K562 (cell line): ENCODE measurements around the gene BCAP31. TPM values are rescaled to one million over a fixed set of nuclear protein-coding genes. Genes with fewer than 3 reads are reported as not detected.

ENCODE experiments used
- ATAC-seq: fragments of 200-7000 bp; cut with Tn5 transposase; 3 replicates; pipeline ENCODE4 v1.9.1; 2020; ENCODE audit warnings: moderate library complexity
- BruUV-seq: library from RNA; stranded (reverse); fragments of 400-500 nt; replicated peaks from 2 replicates; lab custom pipeline; 2021; lab: Mats Ljungman, UMichigan
- CTCF ChIA-PET: fragments of 300-600 bp; formaldehyde crosslinking; extraction: SDS; loops from one replicate; lab custom pipeline; 2021; ENCODE audit warnings: low intra/inter-chr PET ratio; lab: Yijun Ruan, JAX
- POLR2A ChIA-PET: fragments of 300-600, 350-650 bp; sonication (Branson Sonifier 250); formaldehyde crosslinking; extraction: SDS; loops from one replicate; lab custom pipeline; 2021; ENCODE audit warnings: antibody characterized with exemption, inconsistent platforms; lab: Yijun Ruan, JAX
- DNase-seq, 4 experiments: peaks; one replicate each; pipeline versions ENCODE4 v3.0.0 to v3.0.0-alpha.2; 2011 to 2018; ENCODE audit warnings: low spot score in 3 of 4, mixed read lengths in 3 of 4; ENCODE audit errors: extremely low read depth in 1 of 4
- FAIRE-seq: peaks from 2 replicates; lab custom pipeline; 2011; peaks lifted over from hg19 to GRCh38; lab: Jason Lieb, UNC
- H2AFZ ChIP-seq: 2 replicates; pipeline ENCODE4 v1.6.0; 2011; ENCODE audit warnings: low read depth, low read length, control low read depth, inconsistent platforms
- H3K27ac ChIP-seq: fragments of 200-600 bp; 3 replicates; pipeline ENCODE4 v1.8.0; 2011; ENCODE audit warnings: low read depth, mild to moderate bottlenecking, control low read depth, inconsistent platforms, low read length, moderate library complexity, mixed read lengths; ENCODE audit errors: extremely low read depth
- H3K27me3 ChIP-seq, 2 experiments: fragments of 300-600 bp in 1 of 2; 2 replicates in 1 of 2; 3 replicates in 1 of 2; pipeline versions ENCODE4 v1.6.0 to v1.8.0; 2011; ENCODE audit warnings: inconsistent platforms in 2 of 2, low read length in 2 of 2, mild to moderate bottlenecking in 1 of 2, mixed read lengths in 1 of 2, moderate library complexity in 1 of 2; ENCODE audit not compliant: control insufficient read depth in 2 of 2, insufficient read depth in 2 of 2
- H3K36me3 ChIP-seq: fragments of 300-600 bp; 3 replicates; pipeline ENCODE4 v1.8.0; 2011; ENCODE audit warnings: mild to moderate bottlenecking, low read length, inconsistent platforms; ENCODE audit not compliant: control insufficient read depth, insufficient read depth
- H3K4me1 ChIP-seq, 2 experiments: fragments of 200-600 bp in 1 of 2; replicated peaks in 1 of 2; 2 replicates in 1 of 2; 3 replicates in 1 of 2; pipeline versions ENCODE4 v1.5.1 to v1.8.0; 2011; ENCODE audit warnings: inconsistent platforms in 2 of 2, low read length in 2 of 2, mild to moderate bottlenecking in 1 of 2, mixed read lengths in 1 of 2, moderate library complexity in 1 of 2; ENCODE audit not compliant: control insufficient read depth in 2 of 2, insufficient read depth in 2 of 2
- H3K4me2 ChIP-seq: 2 replicates; pipeline ENCODE4 v1.6.1; 2011; ENCODE audit warnings: low read length, control low read depth, inconsistent platforms, mixed read lengths; ENCODE audit not compliant: insufficient read depth
- H3K4me3 ChIP-seq: fragments of 200-600 bp; sonication (generic), shearing (Covaris generic); 2 replicates; pipeline ENCODE4 v1.5.1; 2016; ENCODE audit warnings: control low read depth, inconsistent platforms
- H3K79me2 ChIP-seq: fragments of 200-600 bp; 3 replicates; pipeline ENCODE4 v1.8.0; 2011; ENCODE audit warnings: low read length, inconsistent platforms; ENCODE audit not compliant: control insufficient read depth, insufficient read depth
- H3K9ac ChIP-seq, 2 experiments: 2 replicates each; pipeline versions ENCODE4 v1.6.0 to v1.6.1; 2011; ENCODE audit warnings: low read depth in 2 of 2, low read length in 2 of 2, control low read depth in 1 of 2, inconsistent platforms in 1 of 2, mild to moderate bottlenecking in 1 of 2, mixed read lengths in 1 of 2; ENCODE audit not compliant: insufficient read depth in 1 of 2
- H3K9me1 ChIP-seq: one replicate; pipeline ENCODE4 v1.6.0; 2011; ENCODE audit warnings: inconsistent platforms, mild to moderate bottlenecking, low read length, moderate library complexity; ENCODE audit not compliant: control insufficient read depth, insufficient read depth
- H3K9me3 ChIP-seq: replicated peaks from 2 replicates; pipeline ENCODE4 v1.5.1; 2011; ENCODE audit warnings: low read depth, low read length, inconsistent platforms; ENCODE audit not compliant: control insufficient read depth, insufficient read depth
- H4K20me1 ChIP-seq: replicated peaks from 2 replicates; pipeline ENCODE4 v1.6.1; 2011; ENCODE audit warnings: low read length, inconsistent platforms, mixed read lengths; ENCODE audit not compliant: control insufficient read depth, insufficient read depth
- RBFOX2 ChIP-seq: fragments of 200-400 bp; formaldehyde crosslinking; IDR thresholded peaks from 2 replicates; pipeline ENCODE4 v1.6.1; 2017; ENCODE audit warnings: low read depth, mild to moderate bottlenecking, low read length, moderate library complexity
- ZNF316 ChIP-seq: fragments of 450-650 bp; IDR thresholded peaks from 2 replicates; pipeline ENCODE4 v1.6.1; 2016
- WGBS: fragments of 100-300 bp; shearing (Covaris generic); methylation state at CpG from one replicate; pipeline ENCODE4 v1.1.6; 2016; ENCODE audit warnings: low coverage, mixed read lengths; ENCODE audit not compliant: insufficient coverage; ENCODE audit errors: missing lambda C conversion rate; 5-methylcytosine and 5-hydroxymethylcytosine counted together
- in situ Hi-C: fragments of 300-500 bp; cut with MboI; formaldehyde crosslinking; loops from 4 replicates; pipeline ENCODE4 v1.15.0; 2018; ENCODE audit warnings: inconsistent platforms, mixed read lengths
- intact Hi-C: fragments of 100-400 bp; cut with micrococcal nuclease; formaldehyde crosslinking; loops from 2 replicates; pipeline ENCODE4 v1.14.2; 2022
- polyA plus RNA-seq, 8 experiments: library from polyadenylated mRNA; depleted of rRNA in 4 of 8; stranded (reverse) in 5 of 8; unstranded in 3 of 8; fragments of >200 nt; fragmentation: Nextera tagmentation in 2 of 8; fragmentation: Illumina TruSeq in 1 of 8; extraction: Ambion mirVana in 2 of 8; extraction: Trizol in 1 of 8; gene quantifications; 2 replicates each; pipeline versions ENCODE4 v1.2.1 to v1.2.3, GENCODE V29; 2011 to 2014; ENCODE audit warnings: inconsistent platforms in 1 of 8, missing spikeins in 1 of 8
- total RNA-seq, 7 experiments: library from RNA; depleted of rRNA in 6 of 7; stranded (reverse); fragments of >200 nt in 6 of 7; fragmentation: Illumina TruSeq in 2 of 7; extraction: Trizol in 2 of 7; gene quantifications; 2 replicates each; pipeline versions ENCODE4 v1.2.1 to v1.2.3, GENCODE V29; 2011 to 2021; ENCODE audit warnings: low replicate concordance in 1 of 7
- TF ChIP-seq, protein P1 (sequence below): sonication (generic); formaldehyde crosslinking; IDR thresholded peaks from 2 replicates; pipeline ENCODE4 v1.8.1; 2022; ENCODE audit warnings: missing genetic modification reagents

The BCAP31 gene
- total and polyA plus RNA-seq, 9 of the 15 experiments (the other 6 are each of a cell fraction or from before 2014, with no cell fraction given), result 156 to 683 (median 188) TPM

DNA sequence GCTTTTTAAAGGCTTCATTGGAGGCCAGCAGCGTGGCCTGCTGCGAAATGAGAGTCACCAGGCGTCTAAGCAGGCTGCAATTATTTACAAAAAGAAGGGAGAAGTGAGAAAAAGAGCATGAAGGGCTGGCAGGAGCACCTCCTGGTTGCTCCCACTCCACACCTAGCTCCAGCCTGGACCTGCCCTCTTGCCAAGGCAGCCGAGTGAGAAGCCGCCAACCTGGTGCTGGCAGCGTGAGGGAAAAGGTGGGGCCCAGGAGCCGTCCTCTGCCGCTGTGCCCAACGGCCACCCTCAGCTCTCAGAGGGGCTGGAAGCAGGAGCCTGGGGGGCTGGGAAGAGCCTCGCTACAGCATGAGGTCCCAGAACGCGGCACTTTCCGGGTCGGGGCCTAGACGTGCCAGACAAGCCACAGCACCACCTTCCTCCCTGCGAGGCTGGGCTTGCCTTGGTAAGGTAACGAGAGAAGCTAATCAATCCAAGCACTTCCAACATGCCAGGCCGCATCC lies 20.1 kb downstream of the BCAP31 start:
- Histone ChIP-seq H3K4me1 (peaks cover 3 to 7% of the 10 kb centered on the region in 2 experiments; a peak in 3 of 5 replicates), H3K4me2 (no peak overlapping the region), H3K79me2 (peaks cover 9% of the 10 kb centered on the region; the same call in 1 of the 3 replicates), H2AFZ (no peak overlapping the region), H3K9ac (no peak overlapping the region), H3K27me3 (no peaks in the 10 kb centered on the region), H3K36me3 (peaks cover 75% of the 10 kb centered on the region; the same call in 1 of the 3 replicates), H4K20me1 (no peaks in the 10 kb centered on the region; the same call in 1 of the 2 replicates), H3K9me1 (no peaks in the 10 kb centered on the region), H3K4me3 (no peak overlapping the region), H3K9me3 (no peaks in the 10 kb centered on the region), H3K27ac (no peak overlapping the region)
- no peak for DNase-seq
- no TSS peak for BruUV-seq
- ChIA-PET CTCF (no interaction called here), POLR2A (no interaction called here)
- WGBS, result 96% methylated on average over 16 of the region's 18 CpGs
- intact Hi-C loops (no loop called here), in situ Hi-C loops (no loop called here)
- FAIRE-seq, result no peak
- ATAC-seq, result no peak
- TF ChIP-seq, protein P1, sequence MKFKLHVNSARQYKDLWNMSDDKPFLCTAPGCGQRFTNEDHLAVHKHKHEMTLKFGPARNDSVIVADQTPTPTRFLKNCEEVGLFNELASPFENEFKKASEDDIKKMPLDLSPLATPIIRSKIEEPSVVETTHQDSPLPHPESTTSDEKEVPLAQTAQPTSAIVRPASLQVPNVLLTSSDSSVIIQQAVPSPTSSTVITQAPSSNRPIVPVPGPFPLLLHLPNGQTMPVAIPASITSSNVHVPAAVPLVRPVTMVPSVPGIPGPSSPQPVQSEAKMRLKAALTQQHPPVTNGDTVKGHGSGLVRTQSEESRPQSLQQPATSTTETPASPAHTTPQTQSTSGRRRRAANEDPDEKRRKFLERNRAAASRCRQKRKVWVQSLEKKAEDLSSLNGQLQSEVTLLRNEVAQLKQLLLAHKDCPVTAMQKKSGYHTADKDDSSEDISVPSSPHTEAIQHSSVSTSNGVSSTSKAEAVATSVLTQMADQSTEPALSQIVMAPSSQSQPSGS, result no peak

DNA sequence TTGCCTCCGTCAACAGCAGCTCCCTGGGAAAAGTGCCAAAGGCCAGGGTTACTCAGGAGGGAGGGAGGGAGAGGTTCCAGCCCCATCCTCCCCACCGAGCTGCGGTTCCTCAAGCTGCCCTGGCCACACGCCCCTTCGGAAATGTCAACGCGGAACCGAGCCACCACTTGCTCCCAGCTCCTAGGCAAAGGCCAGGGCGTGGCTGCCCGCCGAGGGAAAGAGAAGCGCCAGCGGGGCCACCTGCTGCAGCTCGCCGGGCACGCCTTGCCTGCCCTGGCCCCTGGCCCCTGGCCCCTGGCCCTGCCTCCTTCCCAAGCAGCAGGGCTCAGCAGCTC lies 21.2 kb downstream of the BCAP31 start:
- TF ChIP-seq RBFOX2 (peak; percentile 31; the same call in 1 of the 2 replicates), ZNF316 (no peak)
- ATAC-seq (no peak), DNase-seq (no peak), FAIRE-seq (no peak)
- H2AFZ ChIP-seq, result no peak overlapping the region
- H3K79me2 ChIP-seq, result peaks cover 7% of the 10 kb centered on the region; the same call in 1 of the 3 replicates
- H3K9me3 ChIP-seq, result no peaks in the 10 kb centered on the region
- no peak overlapping the region for H3K9ac ChIP-seq
- H3K9me1 ChIP-seq, result no peaks in the 10 kb centered on the region
- H3K4me2 ChIP-seq, result no peak overlapping the region
- no peak overlapping the region for H3K27ac ChIP-seq
- CTCF ChIA-PET, result no interaction called here
- in situ Hi-C loops, result no loop called here
- H4K20me1 ChIP-seq, result no peaks in the 10 kb centered on the region
- H3K36me3 ChIP-seq, result peaks cover 77% of the 10 kb centered on the region; the same call in 1 of the 3 replicates
- POLR2A ChIA-PET, result no interaction called here
- H3K4me3 ChIP-seq, result no peak overlapping the region
- BruUV-seq, result no TSS peak
- WGBS, result 87% methylated on average over 3 of the region's 16 CpGs
- intact Hi-C loops, result no loop called here
- no peaks in the 10 kb centered on the region for H3K4me1 ChIP-seq
- no peaks in the 10 kb centered on the region for H3K27me3 ChIP-seq
